Cortex of kidney (tissue), 1 donor: Measurements from ENCODE around the gene IRF1.

Experiments
- DNase-seq: peaks from one replicate; lab custom pipeline; 2025; lab: John Stamatoyannopoulos, UW

IRF1 gene

DNA sequence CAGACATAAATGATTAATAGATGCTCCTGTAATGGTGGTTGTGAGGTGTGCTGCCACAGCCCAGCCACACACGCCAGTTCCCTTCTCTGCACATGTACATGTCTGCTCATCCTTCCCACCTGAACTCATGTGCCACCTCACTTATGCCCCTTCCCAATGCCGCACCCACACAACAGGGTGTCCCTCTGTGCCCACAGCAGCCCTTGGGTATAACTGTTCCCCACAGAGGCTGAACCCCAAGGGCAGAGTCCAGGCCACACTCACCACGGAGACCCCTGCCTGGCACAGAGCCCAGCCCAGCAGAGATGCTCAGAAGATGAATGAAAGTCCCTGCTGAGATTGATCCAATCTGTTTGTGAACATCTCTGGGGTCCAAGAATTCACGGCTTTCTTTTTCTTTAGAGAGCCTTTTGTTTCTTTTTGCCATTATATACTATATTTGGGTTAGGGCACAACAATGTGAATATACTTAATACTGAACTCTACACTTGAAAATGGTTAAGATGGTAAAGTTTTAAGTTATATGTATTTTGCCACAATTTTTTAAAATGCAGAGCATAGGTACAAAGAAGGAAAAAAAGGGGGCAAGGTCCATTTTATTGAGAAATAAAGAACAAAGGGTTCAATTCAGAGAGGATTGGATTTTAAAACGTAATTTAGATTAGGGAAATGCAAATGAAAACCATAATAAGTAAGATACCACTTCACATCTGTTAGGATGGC, 29.6 kb downstream of the IRF1 start:
- no peak for DNase-seq

DNA sequence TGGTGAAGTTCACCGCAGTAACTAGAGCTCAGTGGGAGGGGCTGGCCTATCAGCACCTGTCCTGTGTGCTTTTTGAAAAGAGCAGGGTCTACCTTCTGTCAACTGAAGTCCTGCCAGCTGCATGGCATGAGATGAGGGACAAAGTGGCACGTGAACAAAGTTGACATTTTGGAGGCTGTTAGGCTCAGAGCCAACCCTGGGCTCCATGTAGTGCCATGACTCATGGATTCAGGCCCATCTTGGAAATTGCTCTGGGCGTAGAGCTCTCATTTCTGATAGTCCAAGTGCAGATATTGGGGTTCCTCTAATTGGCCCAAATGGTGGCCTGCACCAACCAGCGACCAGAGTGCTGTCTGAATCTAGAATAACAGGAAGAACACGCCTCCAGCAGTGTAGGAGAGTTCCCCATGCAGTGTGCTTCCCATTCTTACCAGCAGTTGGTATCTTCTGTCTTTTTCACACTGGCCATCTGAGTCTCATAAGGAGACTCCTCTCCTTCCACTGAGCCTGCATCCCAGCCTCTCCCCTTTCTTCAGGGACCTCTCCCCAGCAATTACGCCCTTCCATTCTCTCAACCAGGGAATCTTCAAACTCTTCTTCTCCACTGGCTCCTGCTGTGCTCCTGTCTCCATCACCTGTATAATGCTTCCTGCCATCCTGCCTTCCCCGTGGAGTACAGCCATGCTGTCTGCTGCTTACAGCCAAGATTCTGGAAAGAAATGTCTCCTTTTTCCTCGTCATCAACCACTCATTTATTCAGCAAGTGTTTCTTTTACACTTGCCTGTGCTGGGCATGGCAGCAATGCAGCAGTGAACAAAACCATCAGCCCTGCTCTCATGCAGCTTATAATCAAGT, 30.4 kb downstream of the IRF1 start:
- no peak for DNase-seq

DNA sequence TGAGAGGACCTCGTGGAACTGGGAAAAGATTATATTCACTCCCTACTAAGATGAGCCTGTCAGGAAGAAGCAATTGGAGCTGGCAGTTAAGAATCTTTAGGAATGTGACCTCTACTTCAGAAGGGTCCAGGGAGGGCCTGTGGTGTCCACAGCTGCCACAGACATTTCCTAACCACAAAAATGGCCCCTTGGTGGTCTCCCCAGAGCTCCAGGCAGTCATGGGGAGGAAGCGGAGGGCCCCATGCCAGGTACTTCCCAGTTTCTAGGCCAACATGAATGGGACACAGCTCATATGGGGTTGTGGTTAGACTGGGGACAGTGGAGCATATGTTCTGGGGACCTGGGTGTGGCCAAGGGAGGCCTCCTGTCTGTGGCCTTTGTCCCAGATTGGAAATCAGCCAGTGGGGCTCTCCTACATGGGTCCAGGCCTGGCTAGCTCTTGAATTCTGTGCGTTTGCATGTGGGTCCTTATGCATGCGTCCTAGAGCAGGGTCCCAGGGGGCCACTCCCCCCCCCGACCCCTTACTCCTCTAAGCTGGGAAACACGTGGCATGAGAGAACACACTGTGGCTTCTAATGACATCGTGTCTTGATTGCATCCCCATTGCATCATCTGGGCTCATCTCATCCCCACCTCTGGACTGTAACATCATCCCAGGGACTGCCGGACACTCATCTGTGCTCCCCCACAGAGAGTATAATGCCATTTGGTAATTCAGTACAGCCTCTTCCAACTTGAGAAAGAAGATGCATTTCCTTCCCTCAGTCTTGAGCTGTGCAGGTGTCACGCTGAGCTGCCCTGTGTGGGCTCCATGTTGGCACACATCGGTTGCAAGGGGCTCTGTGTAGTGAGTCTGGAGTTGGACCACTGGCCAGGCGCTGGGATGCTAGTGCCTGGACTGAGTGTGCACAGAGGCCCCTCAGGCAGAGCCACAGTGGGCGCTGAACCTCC, 31.3 kb downstream of the IRF1 start:
- no peak for DNase-seq

DNA sequence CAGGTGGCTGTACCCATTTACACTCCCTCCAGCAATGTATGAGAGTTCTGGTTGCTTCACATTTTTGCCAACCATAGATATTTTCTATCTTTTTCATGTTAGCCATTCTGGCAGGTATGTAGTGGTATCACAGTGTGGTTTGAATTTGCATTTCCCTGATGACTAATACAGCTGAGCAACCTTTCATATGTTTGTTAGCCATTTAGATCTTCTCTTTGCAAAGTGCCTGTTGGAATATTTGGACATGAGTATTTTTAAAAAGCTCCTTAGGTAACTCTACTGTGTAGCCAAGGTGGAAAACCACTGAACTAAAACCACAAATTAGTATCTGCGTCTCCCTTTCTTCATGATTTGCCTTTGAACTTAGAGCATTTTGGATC, 31.9 kb downstream of the IRF1 start:
- no peak for DNase-seq

DNA sequence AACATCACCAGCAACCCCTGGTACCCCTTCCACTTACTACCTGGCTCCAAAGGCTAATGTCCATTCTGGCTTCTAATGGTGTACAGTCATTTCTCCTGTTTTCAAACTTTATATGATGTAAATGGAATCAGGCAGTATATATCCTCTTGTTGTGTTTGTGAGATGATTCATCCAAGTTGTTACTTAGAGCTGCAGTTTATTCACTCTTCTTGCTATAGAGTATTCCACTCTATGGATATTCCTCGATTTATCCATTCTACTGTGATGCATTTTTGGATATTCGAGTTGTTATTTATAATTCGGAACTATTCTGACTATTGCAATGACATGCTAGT, 32.4 kb downstream of the IRF1 start:
- DNase-seq: no peak

DNA sequence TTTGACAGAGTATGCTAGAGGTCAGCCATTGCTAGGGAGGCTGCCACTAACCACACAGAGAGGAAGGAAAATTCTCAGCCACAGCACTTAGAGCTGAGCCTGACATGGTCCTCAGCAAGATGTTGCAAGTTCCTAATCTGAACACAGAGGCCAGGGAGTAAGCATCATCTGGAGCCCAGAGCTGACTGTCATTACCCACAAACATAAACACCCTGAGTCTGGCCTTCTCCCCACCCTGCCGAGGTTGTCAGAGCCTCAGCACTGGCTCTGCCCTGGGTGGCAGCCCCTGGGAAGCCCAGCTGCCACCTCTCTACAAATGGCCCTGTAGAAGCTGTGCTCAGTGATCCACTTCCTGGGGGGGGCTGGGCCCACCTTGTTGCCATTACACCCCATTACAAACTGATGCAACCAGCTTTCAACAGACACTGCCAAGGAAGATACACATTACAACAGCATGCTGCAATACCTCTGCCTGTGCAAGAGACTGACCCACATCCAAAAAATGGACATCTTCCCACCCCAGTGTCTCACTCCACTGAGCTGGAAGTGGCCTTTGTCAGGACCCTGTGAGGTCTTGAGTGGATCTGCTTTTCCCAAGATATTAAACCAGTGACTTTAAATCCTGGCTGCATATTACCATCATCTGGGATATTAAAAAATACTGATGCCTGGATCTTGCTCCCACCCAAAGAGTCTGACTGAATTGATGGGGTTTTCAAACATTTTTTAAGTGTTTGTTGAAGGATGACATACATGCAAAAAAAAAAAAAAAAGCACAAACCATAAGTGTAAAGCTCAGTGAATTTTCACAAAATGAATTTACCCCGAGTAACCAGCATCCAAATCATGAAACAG, 33.0 kb downstream of the IRF1 start:
- no peak for DNase-seq

DNA sequence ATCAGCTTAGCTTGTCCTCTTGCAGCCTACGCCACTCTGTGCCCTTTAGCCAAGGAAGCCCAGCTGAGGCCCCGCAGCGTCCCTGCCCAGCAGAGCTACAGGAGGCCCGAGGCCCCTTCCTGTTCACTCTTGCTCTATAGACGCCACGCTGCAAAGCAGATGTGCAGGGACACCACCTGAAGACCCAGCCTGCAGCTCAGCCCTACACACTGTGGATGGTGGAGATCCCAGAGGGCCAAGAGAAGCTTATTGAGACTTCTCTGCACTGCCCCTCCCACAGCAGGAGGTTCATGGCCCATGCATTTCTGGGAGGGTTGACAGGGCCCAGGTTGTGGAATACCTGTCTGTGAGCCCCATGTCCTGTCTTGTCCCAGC, 33.6 kb downstream of the IRF1 start:
- DNase-seq: no peak

DNA sequence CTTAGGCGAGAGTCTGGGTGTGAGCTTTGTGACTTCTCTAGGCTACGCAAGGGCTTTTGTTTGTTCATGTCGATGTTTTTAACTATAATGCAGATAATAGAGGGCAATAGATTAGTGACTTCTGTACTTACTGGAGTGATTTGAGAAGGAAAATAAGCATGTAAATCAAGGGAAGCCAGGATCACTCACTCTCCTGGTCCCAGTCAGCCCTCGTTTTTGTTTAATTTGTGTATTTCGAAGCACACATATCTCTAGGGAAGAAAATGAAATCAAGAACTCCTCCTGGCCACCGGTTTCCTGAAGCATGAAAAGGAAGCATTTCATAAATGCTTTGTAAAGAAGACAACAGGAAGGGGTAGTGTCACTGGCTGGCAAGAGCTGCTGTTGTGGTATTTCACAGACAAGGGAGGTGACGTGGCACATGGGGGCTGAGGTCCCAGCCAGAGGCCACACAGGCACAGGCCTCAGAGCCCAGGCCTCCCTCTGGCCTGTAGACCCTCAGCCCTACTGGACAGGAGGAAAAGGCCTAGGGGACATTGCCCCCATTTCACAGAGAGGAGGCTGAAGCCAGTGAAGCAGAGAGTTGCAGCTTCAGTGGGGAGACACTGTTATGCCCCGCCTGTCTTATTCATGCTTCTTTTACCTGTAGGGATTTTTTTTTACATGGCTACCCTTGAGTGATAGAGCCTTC, 34.1 kb downstream of the IRF1 start:
- DNase-seq: no peak

DNA sequence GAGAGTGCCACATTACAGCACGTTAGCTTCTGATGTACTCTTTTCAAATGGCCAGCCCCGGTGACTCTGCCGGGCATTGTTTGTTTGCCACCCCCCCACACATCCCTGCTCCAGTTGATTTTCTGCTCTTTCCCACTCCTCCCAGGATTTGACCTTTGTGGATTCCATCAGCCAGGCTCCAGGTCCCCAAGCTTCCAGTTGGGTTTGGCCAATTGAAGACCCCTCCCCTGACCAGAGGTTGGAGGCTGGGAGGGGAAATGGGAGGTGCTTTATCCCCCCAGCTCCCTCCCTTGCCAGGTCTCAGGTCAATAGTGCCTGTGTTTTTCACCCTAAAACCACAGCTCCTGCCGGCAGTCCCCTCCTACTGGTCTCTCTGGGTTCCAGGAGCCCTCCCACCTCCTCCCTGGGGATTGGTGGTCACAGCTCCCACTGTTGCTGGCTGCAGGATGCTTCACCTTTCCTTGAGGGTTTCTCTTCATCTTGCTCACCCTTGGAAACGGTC, 34.9 kb downstream of the IRF1 start:
- no peak for DNase-seq

DNA sequence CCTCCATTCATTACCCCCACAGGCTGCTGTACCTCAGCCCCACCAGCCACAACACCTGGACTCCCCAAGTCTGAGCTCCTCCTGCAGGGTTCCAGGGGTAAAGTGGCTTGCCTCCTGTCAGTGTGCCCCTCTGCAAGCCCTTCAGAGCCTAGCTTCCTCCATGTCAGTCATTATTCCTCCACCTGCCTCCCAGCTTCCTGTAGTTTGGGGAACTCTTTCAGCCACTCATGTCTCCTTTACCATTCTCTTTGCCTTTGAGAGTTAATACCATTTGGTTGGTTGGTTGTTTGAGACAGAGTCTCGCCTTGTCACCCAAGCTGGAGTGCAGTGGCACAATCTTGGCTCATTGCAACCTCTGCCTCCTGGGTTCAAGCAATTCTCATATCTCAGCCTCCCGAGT, 36.2 kb downstream of the IRF1 start:
- DNase-seq: no peak

DNA sequence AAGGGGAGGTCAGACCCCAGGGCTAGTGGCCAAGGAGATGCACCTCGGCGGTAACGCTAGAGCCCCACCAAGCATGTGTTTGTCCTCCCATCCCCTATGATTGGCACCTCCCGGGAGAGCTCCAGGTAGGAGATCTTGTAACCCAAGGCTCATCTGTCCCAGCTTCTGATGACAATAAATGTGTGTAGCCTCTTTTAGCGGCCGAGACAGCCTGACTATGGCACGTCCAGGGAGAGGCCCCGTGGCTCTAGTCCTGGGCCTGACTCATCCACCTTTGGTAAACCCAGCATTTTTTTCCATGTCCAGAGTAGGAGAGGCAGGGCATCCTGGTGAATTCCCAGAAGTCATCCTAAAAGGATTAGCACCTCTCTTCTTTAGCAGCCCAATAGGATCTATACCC, 39.2 kb downstream of the IRF1 start:
- no peak for DNase-seq

DNA sequence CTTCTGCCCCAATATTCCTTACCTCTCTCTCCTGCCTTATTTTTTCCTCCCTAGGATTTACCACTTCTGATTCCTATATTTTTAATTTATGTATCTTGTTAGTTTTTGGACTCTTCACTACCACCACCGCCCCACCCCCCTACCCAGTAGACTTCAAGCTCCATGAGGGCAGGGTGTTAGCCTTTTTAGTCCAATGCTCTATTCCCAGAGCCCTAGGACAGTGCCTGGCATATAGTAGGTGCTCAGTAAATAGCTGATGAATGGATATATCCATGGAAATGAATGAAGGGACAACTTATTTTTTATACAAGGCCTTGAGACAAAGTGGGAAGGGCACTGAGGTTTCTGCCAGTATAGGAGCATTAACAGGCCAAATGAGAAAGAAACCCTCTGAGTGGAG, 41.5 kb downstream of the IRF1 start:
- DNase-seq: no peak

DNA sequence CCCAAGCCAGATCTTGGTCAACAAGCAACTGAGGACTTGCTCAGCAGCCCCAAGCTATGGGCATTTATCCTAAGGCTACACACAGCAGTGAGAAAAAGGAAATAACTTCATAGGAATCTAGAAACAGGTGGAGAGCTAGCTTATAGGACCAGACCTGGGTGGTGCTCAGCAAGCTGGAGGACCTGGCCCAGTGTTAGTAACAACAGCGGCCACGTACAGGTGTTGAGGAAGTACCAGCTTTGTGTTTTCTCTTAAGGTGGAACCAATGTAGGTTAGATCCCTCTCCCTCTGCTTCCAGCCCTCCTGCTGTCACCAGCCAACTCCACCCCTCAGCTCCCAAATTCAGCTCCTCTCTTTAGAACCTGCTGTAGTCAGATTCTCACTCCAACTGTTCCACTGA, 43.4 kb downstream of the IRF1 start:
- DNase-seq: no peak

DNA sequence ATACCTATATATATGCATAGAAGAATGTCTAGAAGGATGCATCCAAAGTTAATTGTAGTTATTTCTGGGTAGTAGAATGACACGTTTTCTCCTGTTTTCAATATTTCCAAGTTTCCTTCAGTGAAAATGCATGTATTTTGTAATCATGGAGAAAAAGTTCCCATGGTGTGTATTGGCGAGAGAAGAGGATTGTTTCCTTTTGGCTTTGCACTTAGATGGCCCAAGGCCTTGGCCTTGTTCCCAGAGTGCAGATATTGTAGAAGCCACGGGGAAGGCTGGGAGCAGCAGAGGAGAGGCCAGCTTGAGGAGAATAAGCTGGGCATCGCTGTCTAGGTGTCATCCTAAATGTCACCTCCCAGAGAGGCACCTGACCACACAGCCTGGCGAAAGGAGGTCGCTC, 44.0 kb downstream of the IRF1 start:
- no peak for DNase-seq

DNA sequence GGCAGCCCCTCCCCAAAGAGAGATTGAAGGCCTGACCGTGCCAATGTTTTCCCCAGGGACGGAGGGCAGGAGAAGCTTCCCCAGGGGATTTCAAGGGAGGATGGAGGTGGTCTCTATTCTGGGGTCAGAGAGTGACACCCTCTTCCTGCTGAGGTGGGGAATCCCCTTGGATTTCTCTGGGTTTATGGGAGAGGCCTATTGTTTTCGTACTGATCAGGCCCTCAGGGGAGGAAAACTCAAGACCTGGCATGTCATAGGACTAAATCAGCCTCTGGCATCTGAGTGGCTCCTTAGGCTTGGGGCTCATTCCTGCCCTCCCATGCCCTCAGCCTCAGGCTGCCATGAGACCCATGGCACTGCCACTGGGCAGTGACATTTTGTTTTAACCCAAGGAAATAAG, 44.6 kb downstream of the IRF1 start:
- DNase-seq: no peak

DNA sequence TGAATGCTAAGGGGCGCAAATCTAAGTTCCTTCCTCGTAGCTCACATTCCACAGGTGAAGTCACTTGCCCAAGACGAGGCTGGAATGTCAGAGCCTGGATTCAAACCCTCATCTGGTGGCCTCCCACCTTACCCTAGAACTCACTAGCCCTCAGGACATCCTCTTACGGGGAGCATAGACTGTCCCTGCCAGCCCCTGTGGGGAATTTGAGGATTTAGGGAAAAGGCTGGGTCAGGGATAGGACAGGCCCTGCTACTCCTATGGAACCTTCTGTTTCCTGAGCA, 45.0 kb downstream of the IRF1 start:
- no peak for DNase-seq

DNA sequence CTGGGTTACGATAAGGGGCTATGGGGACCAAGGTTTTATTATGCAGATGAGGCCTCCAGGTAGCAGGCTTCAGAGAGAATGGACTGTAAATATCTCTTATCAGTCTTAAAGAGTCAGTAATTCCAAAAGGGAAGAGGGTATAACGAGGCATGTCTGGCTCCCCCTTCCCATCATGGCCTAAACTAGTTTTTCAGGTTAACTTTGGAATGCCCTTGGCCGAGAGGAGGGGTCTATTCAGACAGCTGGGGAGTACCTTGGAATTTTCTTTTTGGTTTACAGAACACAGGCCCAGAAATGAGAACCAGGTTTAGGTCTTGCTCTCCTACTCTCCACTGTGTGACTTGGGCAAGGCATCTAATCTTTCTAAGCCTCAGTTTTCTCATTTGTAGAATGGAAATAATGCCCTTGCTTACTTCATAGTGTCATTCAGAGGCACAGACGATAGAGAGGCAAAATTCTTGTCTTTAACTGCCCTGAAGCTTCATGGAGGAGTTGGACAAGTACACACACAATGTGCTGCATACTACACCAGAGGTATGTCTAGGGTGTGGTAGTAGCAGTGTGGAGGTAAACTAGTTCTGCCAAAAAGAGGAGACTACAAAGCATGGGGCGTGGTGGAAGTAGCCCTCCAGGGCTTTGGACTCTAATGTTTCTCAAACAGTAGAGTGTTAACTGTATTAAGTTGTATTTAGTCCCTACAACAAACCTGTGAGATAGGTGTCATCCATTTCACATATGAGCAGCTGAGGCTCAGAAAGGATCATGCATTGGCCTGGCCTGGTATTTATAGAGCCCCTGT, 45.5 kb downstream of the IRF1 start:
- DNase-seq: no peak

DNA sequence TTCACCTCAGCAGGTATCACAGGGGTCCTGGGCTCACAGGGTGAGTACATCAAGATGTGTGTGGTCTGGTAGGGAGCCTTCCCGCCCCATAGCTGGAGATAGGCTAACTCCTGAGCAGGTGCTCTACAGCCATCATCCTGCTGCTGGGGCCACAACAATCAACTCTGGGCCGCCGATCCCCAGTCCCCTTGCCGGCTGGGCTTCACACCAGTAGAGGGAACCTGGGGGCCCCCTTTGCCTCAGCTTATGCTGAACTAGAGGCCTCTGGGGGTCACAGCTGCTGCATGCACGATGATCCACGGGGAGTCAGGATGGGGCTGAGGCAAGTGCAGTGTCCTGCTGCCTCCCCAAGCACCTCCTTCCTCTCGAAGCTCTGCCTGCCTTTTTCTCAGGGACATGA, 46.5 kb downstream of the IRF1 start:
- no peak for DNase-seq

DNA sequence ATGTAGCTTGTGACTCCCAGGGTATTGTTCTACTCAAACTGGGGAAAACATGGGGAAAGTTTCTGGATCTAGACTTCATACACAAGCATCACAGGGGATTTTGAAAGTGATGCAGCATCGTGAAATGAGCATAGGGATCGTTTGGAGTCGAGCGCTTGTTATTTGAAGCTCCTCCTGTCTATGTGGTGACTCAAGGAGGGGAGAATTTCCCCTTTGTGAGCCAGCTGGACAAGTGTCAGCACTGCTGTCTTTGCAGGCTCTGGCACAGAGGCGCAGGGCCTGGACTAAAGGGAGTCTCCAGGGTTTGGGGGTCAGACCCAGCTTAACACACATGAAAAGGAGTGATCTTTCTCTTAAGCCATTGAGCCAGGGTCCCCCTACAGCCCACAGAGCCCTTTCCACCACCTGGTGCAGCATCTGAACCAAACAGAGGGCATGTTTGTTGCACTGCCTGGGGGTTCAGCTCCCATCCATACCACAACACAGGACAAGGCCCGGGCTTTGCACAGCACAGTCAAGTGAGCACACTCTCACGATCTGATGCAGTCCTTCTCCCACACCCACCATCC, 51.0 kb downstream of the IRF1 start:
- no peak for DNase-seq

DNA sequence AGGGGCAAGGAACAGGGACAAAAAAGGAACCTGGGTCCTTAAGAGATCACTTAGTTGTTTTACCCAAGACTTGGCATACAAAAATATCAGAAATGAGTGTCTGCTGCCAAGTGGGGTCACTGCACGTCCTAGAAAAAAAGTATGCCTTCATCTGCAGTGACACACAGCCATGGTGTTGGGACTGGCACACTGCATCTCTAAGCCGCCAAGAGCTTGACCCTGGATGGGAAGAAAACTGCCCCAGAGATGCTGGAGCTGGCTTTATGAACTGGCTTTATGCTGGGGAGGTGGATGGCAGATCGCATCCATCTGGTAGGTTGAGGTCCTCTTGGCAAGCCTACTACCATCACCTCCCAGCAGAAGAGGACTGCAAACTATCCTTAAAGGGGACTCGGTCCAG, 51.7 kb downstream of the IRF1 start:
- DNase-seq: no peak
